GM12878 (cell line): ENCODE measurements around the gene KRAS. TPM values are rescaled to one million over a fixed set of nuclear protein-coding genes. Genes with fewer than 3 reads are reported as not detected.

Experiments used
- ATAC-seq: fragments of 200-7000 bp; cut with Tn5 transposase; 3 replicates; pipeline ENCODE4 v1.9.1; 2020; ENCODE audit warnings: mild to moderate bottlenecking, moderate library complexity
- BruUV-seq: library from RNA; stranded (reverse); fragments of 400-500 nt; replicated peaks from 2 replicates; lab custom pipeline; 2021; lab: Mats Ljungman, UMichigan
- CTCF ChIA-PET: fragments of 300-600 bp; sonication (Branson Sonifier 250); formaldehyde crosslinking; extraction: SDS; loops from one replicate; lab custom pipeline; 2021; ENCODE audit warnings: inconsistent platforms; lab: Yijun Ruan, JAX
- POLR2A ChIA-PET: fragments of 350-600 bp; formaldehyde crosslinking; extraction: SDS; loops from one replicate; lab custom pipeline; 2021; ENCODE audit warnings: inconsistent platforms; lab: Charles Lee
- RAD21 ChIA-PET: fragments of 300-600 bp; sonication (Branson Sonifier 250); formaldehyde crosslinking; loops from one replicate; lab custom pipeline; 2023; ENCODE audit warnings: antibody characterized with exemption; ENCODE audit not compliant: unreplicated experiment; lab: Charles Lee
- SMC1A ChIA-PET: fragments of 300-600 bp; sonication (Branson Sonifier 250); formaldehyde crosslinking; loops from one replicate; lab custom pipeline; 2023; ENCODE audit not compliant: unreplicated experiment, uncharacterized antibody; lab: Charles Lee
- DNase-seq: peaks from one replicate; pipeline ENCODE4 v3.0.0-alpha.2; 2011; ENCODE audit warnings: low read depth, low spot score
- FAIRE-seq: peaks from 3 replicates; lab custom pipeline; 2011; peaks lifted over from hg19 to GRCh38; lab: Jason Lieb, UNC
- H2AFZ ChIP-seq: 2 replicates; pipeline ENCODE4 v1.6.0; 2011; ENCODE audit warnings: low read depth, low read length, control low read depth; ENCODE audit not compliant: control insufficient read depth
- H3K27ac ChIP-seq: 2 replicates; pipeline ENCODE4 v1.5.1; 2011; ENCODE audit warnings: control low read depth; ENCODE audit not compliant: control insufficient read depth, insufficient read depth
- H3K27me3 ChIP-seq, 2 experiments: replicated peaks in 1 of 2; 2 replicates each; pipeline versions ENCODE4 v1.6.0 to v1.6.1; 2011; ENCODE audit warnings: low read length in 1 of 2; ENCODE audit not compliant: control insufficient read depth in 2 of 2, insufficient read depth in 2 of 2
- H3K36me3 ChIP-seq, 2 experiments: 2 replicates each; pipeline ENCODE4 v1.5.1; 2011; ENCODE audit warnings: low read length in 1 of 2; ENCODE audit not compliant: control insufficient read depth in 2 of 2, insufficient read depth in 2 of 2
- H3K4me1 ChIP-seq: 2 replicates; pipeline ENCODE4 v1.6.1; 2011; ENCODE audit warnings: mild to moderate bottlenecking, low read length, moderate library complexity, mixed read lengths; ENCODE audit not compliant: control insufficient read depth, insufficient read depth
- H3K4me2 ChIP-seq: 2 replicates; pipeline ENCODE4 v1.6.0; 2011; ENCODE audit warnings: control low read depth; ENCODE audit not compliant: control insufficient read depth, insufficient read depth
- H3K4me3 ChIP-seq: fragments of 200-600 bp; sonication (generic); 2 replicates; pipeline ENCODE4 v1.5.1; 2016
- H3K79me2 ChIP-seq: 2 replicates; pipeline ENCODE4 v1.6.0; 2011; ENCODE audit warnings: low read length; ENCODE audit not compliant: control insufficient read depth, insufficient read depth
- H3K9ac ChIP-seq: 2 replicates; pipeline ENCODE4 v1.8.0; 2011; ENCODE audit warnings: low read length, control low read depth, mixed read lengths; ENCODE audit not compliant: control insufficient read depth, insufficient read depth
- H3K9me3 ChIP-seq: replicated peaks from 3 replicates; pipeline ENCODE4 v1.5.1; 2011; ENCODE audit warnings: mild to moderate bottlenecking, low read length; ENCODE audit not compliant: control insufficient read depth, insufficient read depth
- H4K20me1 ChIP-seq: 2 replicates; pipeline ENCODE4 v1.6.0; 2011; ENCODE audit not compliant: control insufficient read depth, insufficient read depth
- MEF2B ChIP-seq: fragments of 450-650 bp; IDR thresholded peaks from 2 replicates; pipeline ENCODE4 v1.6.1; 2018; ENCODE audit warnings: mild to moderate bottlenecking, moderate library complexity; ENCODE audit not compliant: partially characterized antibody, poor library complexity, severe bottlenecking
- MYB ChIP-seq: fragments of 150-350 bp; IDR thresholded peaks from 2 replicates; pipeline ENCODE4 v1.6.1; 2014; ENCODE audit warnings: mild to moderate bottlenecking, low read depth, low read length, borderline replicate concordance
- PBX3 ChIP-seq: IDR thresholded peaks from 2 replicates; pipeline ENCODE4 v1.6.1; 2011; ENCODE audit warnings: mild to moderate bottlenecking, low read depth, low read length, moderate library complexity; ENCODE audit not compliant: insufficient replicate concordance
- RUNX3 ChIP-seq: IDR thresholded peaks from 2 replicates; pipeline ENCODE4 v1.6.1; 2012; ENCODE audit warnings: low read length, inconsistent platforms
- WGBS: methylation state at CpG from one replicate; pipeline ENCODE4 v1.1.6; 2016; ENCODE audit warnings: low lambda C conversion rate; ENCODE audit not compliant: insufficient replicate concordance, insufficient coverage; ENCODE audit errors: missing lambda C conversion rate; 5-methylcytosine and 5-hydroxymethylcytosine counted together
- in situ Hi-C: fragments of 300-500 bp; cut with MboI; formaldehyde crosslinking; loops from 9 replicates; pipeline ENCODE4 v1.14.3; 2018; ENCODE audit warnings: mixed read lengths
- intact Hi-C: fragments of 100-400 bp; cut with micrococcal nuclease; formaldehyde crosslinking; loops from one replicate; pipeline ENCODE4 v1.14.2; 2022; ENCODE audit not compliant: unreplicated experiment
- polyA plus RNA-seq, 11 experiments: library from polyadenylated mRNA; depleted of rRNA in 4 of 11; unstranded in 6 of 11; stranded (reverse) in 5 of 11; fragments of >200 nt; fragmentation: Nextera tagmentation in 4 of 11; fragmentation: Illumina TruSeq in 1 of 11; extraction: Ambion mirVana in 4 of 11; extraction: Trizol in 1 of 11; gene quantifications; 1 replicate in 1 of 11; 2 replicates in 10 of 11; pipeline versions ENCODE4 v1.2.1 to v1.2.3, GENCODE V29; 2011 to 2016; ENCODE audit warnings: inconsistent platforms in 2 of 11, missing spikeins in 2 of 11, low read depth in 1 of 11
- total RNA-seq, 4 experiments: library from RNA; depleted of rRNA in 3 of 4; stranded (reverse); fragments of >200 nt in 3 of 4; fragmentation: Illumina TruSeq in 1 of 4; extraction: Trizol in 1 of 4; gene quantifications; 2 replicates each; pipeline versions ENCODE4 v1.2.1 to v1.2.3, GENCODE V29; 2013 to 2021

KRAS gene
- total and polyA plus RNA-seq, 10 of the 15 experiments (the other 5 are each of a cell fraction or from before 2014, with no cell fraction given) = 3.1 to 23.8 (median 8.0) TPM

- TF ChIP-seq MEF2B (no peak), MYB (no peak)
Measured at GRCh38 chr12:25213338-25213737, 37.4 kb downstream of the KRAS start (continued).

- Histone ChIP-seq H3K9ac (no peak overlapping the region), H3K4me1 (no peaks in the 10 kb centered on the region), H3K9me3 (no peaks in the 10 kb centered on the region), H3K4me2 (no peak overlapping the region), H3K4me3 (no peak overlapping the region), H3K79me2 (no peaks in the 10 kb centered on the region), H3K36me3 (peaks cover 0 to 3% of the 10 kb centered on the region in 2 experiments; a peak in 1 of 4 replicates), H3K27me3 (no peaks in the 10 kb centered on the region), H2AFZ (no peak overlapping the region), H4K20me1 (no peaks in the 10 kb centered on the region), H3K27ac (no peak overlapping the region)
- ChIA-PET POLR2A (interaction anchor here (1.0 kb wide), 1 partner anchor 10 kb away, joined by 3 read pairs; no protein-coding TSS in a partner anchor), CTCF (interaction anchor here (1.1 to 1.3 kb wide), 3 partner anchors 53 to 217 kb away, joined by 3 read pairs; no protein-coding TSS in a partner anchor), RAD21 (interaction anchor here (0.5 kb wide), 1 partner anchor 156 kb away, joined by 3 read pairs; no protein-coding TSS in a partner anchor), SMC1A (interaction anchor here (0.6 to 1.7 kb wide), 3 partner anchors 9 to 1545 kb away, joined by 3 to 4 read pairs (median 4); no protein-coding TSS in a partner anchor)
- intact Hi-C loops = no loop called here
- no peak for DNase-seq
- in situ Hi-C loops = no loop called here
- FAIRE-seq = no peak
- ATAC-seq = no peak
- TF ChIP-seq RUNX3 (no peak), PBX3 (no peak)
- WGBS = 92% methylated on average over 1 of the region's 1 CpG
- no TSS peak for BruUV-seq
Measured at GRCh38 chr12:25208554-25208953, 42.2 kb downstream of the KRAS start.
